Measurements from ENCODE around the gene ASCL3.
"Not testable (repeated sequence)": the region's sequence is repeated elsewhere in the genome, so short reads cannot be mapped to it uniquely, and the experiment has no call there.

ASCL3 gene, protein sequence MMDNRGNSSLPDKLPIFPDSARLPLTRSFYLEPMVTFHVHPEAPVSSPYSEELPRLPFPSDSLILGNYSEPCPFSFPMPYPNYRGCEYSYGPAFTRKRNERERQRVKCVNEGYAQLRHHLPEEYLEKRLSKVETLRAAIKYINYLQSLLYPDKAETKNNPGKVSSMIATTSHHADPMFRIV

DNA sequence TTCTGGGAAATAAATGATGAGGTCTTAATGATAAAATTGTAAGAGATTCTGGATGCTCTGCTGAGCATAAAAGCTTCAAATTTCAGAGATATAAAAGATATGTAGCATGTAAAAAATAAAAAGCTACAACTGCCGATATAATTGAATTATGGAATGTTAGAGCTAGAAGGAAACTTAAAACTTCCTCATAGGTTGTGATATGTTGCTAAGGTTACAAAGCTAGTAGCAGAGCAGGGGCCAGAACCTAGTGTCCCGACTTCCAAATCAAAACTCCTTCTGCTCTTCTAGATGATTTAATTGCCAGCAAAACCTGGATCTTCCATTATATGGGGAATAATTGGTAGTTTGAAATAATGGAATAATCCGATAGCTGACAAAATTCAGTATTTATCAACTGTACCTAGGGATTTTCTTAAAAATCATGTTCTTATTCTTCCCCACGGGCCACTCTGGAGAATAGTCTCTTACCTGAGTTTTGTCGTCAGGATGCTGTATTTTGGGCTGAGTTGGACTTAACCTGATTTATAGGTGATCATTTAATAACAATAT is at the start of gene ASCL3:
Gene ASCL3 (minus strand): TSS at position 499 of the 549 bp plus-strand sequence. CDS start 4,855 bp downstream, outside the sequence.
- DNase-seq (ENCODE audit: low spot score): no peak

DNA sequence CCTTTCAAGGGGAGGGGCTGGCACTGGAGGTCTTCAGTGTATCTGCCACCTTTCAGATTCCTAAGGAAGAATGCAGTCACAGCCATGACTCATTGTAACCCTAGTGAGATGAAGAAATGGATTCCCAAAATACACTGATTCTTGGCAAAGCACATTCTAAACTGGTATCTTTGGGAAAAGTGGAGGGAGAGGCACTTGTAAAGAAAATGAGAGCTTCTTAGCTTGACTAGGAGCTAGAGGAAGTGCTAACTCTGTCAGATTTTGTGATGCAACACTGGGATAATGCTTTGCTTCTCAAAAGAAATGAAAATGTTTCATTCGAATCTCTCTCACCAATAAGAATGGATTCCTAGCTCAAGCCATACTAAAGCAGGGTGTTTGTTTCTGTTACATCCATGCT is 46.6 kb upstream of the ASCL3 start:
- no peak for DNase-seq (ENCODE audit: low spot score)

DNA sequence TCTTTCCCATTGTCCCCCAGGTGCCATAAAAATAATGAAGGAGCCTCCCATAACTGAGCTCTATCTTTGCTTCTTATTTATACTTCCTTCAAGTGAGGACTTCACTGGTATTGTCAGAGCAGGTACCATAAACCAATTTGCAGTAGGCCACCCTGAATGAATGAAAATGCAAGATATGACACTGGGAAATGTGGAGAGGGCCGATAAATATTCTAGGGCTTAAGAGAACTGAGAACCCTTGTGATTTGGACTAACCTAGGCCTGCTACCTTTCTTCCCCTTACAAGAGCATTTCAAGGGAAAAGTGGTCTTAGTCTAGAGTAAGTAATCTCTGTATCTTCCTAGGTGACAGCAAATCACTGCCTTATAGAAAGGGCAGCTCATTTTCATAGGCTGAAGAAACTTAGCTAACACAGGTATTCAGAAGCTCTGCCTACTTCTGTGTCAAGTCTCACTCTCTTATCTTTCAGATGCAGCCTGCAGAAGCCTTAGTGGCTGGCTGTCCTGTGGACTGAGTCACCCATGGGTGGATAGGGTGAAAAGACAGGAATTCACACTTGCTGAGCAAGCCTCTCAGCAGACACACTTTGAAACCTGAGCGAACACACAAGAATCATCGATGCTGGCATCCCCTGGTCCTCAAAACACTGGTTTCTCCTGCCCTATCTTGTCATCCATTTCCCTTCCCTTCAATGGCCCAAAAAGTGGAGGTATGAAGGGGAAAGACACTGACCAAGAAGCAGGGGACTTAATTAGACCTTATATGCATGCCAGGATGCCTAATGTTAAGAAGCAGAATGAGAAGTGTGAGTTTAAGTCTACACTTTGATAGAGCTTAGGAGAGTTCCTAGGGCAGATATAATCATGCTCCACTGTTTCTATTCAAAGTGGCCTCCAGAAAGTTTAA is 45.8 kb upstream of the ASCL3 start:
- no peak for DNase-seq (ENCODE audit: low spot score)

DNA sequence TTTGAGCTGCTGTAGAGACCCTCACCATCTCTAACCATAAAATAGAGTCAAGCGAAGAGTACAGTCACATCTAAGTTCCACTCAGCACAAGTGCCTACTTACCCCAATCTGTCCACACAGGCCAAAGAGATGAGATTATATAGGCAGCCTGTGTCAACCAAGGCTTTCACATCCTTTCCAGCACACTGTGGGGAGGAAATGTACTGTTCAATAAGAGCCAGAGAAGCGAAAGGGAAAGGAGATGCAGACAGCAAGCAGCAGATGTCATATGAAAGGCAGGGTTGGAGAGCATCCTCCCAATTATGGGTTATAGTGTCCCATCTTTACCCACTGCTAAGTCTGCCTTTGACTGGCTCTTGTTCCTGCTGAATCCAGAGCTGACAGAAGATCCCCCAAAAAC is 44.6 kb upstream of the ASCL3 start:
- no peak for DNase-seq (ENCODE audit: low spot score)

DNA sequence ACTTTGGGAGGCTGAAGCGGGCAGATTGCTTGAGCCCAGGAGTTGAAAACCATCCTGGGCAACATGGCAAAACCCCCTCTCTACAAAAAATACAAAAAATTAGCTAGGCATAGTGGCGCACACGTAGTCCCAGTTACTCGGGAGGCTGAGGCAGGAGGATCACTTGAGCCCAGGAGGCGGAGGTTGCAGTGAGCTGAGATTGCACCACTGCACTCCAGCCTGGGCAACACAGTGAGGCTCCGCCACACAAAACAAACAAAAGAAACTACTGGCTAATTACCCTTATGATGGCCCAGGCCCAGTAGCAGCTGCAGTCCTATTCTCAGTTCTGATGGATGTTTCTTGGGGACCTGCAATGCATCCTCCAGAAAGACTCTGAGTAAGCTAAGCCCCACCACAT is 44.0 kb upstream of the ASCL3 start:
- DNase-seq (ENCODE audit: low spot score): not testable (repeated sequence)

DNA sequence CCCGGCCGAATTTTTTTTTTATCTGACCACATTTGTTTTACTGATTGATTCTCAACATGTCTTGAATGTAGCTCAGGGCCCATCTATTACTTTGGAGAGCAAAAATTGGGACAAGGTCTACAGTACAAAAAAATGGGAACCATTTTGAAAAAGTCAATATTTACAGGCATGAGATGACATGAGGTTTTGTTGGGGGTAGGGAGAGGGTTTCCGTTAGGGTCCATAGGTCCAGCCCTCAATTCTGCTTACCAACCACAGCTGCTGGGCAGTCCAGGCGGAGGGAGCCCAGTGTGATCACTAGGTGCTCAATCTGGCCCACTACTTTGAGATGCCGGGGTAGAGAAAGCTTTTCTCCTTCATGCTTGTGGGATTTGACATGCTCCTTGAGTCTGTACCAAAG is 42.6 kb upstream of the ASCL3 start:
- DNase-seq (ENCODE audit: low spot score): no peak

DNA sequence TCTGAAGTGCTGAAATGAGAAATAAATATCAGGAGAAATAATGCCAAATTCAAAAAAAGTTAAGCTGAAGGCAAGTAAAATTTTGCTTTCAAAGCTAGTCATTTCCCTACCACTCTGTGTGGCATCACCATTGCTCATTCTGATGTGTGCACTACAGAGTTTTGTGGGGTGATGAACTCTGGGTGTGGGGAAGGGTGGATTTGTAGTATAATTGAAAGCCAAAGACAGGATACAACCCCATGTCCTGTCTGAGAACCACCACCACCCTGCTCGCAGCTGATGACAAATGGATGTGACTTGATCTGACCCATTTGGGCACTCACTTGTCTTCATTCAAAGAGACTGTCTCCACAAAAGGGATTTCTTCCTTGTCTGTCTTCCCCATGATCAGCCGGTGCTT is 40.7 kb upstream of the ASCL3 start:
- no peak for DNase-seq (ENCODE audit: low spot score)

DNA sequence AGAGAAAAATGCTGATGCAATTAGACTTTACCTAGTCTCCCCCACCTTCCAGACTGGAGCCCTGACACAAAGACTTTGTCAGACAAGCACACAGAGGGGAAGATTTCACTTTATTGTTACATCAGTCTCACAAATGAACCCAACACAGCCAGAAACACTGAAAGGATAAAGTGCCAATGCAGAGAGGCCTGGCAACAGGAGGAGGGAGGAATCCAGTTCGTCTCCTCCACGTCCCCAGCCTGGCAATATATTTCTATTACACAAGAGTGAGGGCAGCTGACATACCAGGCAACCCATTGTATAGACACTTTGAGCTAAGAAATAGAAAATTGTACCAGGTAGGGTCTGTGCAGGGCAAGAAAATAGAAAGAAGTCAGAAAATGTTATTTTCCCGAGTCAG is 37.7 kb upstream of the ASCL3 start:
- DNase-seq (ENCODE audit: low spot score): no peak

DNA sequence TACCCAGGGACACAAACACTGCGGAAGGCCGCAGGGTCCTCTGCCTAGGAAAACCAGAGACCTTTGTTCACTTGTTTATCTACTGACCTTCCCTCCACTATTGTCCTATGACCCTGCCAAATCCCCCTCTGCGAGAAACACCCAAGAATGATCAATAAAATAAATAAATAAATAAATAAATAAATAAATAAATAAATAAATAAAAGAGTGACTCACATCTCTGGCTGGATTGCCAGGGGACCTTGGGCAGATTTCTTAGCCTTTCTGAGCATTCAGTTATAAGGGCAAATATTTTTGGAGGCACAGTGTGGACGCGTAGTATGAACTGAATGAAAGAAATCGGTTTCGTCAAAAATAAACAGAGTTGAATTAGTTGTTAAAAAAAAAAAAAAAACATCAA is 36.5 kb upstream of the ASCL3 start:
- DNase-seq (ENCODE audit: low spot score): not testable (repeated sequence)

DNA sequence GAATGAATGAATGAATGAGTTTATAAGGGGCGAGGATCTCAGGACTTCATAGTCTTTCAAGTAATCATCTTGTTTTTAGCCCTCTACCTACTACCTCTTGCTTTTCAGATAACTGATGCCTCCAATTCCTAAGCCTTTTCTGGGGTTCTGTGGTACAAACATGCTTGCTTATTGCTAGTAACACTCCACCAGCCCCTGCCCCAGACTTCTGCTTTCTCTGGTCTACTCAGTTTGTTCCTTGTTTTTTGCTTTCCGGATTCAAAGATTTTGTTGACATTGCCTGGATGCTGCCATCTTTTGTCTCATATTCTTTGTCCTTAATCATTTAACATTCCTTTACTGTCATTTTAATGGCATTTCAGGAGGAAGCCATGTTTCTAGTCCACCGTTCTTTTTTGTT is 30.3 kb upstream of the ASCL3 start:
- DNase-seq (ENCODE audit: low spot score): no peak

DNA sequence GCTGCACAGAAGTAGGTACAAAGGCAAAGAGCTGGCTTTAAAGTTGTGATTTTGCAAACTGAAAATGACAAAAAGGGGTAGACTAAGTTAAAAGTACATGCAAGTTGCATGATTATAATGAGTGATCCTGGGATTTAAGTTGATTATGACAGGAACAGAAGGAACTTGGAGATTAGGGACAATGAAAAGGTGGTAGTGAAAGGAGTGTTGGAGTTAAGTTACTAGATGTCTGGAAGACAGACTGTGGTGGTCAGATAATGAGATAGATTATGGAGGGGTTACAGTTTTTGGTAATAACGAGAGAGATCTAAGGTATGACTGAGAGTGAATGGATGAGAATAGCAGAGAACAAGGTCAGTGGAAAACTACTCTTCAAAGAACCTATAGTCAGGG is 29.1 kb upstream of the ASCL3 start:
- DNase-seq (ENCODE audit: low spot score): no peak

DNA sequence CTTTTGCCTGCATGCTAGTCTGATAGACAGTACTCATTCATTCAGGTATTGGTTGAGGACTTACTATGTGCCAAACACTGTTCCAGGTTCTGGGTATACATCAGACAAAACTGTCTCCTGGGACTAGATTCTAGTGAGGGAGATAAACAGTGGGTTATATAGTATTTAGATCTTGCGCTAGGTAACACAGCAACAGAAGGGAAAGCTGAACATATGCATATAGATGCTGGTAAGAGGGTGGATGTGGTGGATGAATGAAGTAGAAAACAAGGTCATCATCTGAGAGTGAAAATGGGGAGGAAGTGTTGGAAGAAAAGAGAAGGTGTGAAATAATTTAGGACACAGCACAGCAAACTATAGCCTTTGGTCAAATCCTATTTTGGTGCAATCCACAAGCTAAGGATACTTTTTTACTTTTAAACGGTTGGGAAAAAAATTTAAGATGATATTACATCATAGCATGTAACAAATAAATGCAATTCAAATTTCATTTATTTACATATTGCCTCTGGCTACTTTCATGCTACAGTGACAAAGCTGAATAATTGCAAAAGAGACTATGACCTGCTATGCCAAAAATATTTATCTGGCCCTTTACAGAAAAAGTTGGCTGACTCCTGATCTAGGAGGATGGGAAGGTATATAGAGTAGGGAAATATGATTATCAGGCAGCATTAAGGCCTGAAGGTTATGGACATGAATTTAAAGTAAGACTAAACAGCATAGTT is 28.5 kb upstream of the ASCL3 start:
- no peak for DNase-seq (ENCODE audit: low spot score)

DNA sequence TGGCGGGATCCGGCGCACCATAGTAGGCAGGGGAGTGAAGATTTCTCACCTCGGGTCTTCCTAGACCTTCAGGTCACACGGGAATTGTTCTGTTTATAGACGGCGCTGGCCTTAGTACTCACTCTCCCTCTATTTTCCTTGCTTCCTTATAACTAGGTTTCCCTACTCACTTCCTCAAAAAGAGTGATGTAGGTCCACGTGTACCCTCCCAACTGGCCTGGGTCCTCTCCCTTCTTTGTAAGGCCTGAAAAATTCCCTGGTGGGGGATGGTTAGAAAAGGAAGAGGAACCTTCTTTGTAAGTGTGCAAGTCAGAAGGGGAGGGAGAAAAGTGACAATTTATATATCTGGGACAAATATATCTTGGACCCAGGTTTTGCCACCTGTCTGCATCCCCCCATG is 24.4 kb upstream of the ASCL3 start:
- no peak for DNase-seq (ENCODE audit: low spot score)

DNA sequence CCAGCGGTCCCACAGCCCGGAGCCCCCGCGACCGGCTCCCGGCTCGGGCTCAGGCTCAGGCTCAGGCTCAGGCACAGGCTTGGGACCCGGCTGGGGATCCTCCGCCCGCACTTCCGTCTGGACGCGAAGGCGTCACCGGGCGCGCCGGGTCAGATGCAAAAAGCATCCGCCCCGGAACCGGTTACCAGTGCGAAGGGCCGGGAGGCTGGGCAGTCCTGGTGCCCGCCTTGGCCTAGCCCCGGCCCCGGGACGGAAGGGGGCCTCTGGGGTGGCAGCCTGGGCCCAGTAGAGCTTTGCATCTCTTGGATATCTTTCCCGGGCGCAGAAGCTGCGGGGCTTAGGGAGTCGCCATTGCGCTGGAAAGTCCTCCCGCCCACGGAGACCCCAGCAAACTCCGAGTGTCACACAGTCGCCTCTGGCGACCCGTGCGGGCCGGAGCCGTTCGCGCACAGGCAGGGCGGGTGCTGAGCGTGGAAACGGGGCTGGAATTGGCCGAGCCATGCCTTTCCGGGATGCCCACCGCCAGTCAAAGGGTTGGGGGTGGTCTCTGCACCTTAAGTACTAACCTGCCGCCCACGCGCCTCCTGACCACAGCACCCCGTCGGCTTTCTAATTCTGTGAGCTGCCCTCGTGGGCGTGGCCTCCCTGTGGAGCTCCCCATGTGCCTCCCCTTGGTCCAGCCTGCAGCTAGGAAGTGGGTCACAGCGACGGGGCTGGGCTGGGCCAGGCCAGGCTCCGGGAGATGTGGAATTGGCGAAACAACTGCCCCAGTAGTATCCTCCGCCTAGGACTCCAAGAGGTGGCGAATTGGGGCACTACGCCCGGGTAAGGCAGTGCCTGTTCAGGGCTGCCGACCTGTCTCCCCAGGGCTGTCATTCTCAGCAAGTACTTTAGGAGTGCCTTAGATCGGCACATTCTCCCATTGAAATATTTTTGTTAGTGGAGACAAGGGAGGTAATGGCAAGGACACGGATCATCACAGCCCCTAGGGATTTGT is 21.8 kb upstream of the ASCL3 start, which contains the start of gene TMEM9B:
Gene TMEM9B (minus strand): TSS at position 119 of the 997 bp plus-strand sequence. CDS start 129 bp downstream, outside the sequence.
- peak; percentile 94 for DNase-seq (ENCODE audit: low spot score)

DNA sequence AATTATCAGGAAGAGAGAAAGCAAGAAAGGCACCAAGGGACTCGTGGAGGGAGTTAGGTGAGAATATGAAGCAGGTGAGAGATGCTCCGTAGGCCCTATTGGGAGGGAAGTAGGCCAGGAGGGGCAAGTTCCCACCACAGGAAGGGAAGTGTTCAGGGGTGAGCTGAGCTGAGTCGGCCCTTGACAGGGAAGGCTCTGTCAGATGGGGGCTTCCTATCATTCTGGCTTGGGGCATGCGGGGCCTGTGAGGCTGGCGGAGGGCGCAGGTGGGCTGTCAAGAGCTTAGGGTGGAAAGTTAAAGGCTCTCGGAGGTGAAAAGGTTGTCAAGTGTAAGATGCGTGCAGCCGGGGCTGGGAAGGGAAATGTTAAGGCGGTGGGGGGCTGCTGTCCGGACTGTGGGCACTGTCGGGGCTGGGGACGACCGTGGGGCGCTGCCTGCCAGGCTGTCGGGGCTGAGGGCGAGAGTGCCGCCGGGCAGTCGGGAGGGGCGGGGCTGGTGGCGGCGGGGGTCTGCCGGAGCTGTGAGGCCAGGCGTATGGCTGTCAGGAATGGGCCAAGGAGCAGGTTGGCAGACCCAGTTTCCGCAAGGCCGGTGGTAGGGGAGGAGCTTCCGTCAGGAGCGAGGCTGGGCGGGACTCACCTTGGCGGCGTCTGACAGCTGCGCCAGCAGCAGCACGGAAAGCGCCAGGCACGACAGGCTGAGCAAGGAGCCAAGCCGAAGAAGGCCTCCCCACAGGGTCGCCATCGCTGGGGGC is 20.9 kb upstream of the ASCL3 start:
- peak; percentile 83 for DNase-seq (ENCODE audit: low spot score)

DNA sequence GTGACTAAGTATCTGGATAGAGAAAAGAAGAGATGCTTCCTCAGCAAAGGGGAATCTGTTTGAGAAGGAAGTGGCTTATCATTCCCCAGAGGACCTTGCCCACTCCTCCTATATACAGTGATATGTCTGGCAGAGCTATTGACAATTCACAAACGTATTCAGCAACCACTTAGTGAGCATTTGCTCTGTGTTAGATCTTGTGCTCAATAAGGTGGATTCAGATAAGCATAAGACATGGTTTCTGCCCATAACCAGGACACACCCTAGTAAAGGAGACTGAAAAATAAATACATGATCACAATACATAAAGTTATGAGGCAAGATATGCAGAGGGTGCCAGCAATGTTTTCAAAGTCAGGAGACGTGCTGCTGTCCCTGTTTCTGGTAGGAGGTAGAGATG is 20.0 kb upstream of the ASCL3 start:
- no peak for DNase-seq (ENCODE audit: low spot score)

DNA sequence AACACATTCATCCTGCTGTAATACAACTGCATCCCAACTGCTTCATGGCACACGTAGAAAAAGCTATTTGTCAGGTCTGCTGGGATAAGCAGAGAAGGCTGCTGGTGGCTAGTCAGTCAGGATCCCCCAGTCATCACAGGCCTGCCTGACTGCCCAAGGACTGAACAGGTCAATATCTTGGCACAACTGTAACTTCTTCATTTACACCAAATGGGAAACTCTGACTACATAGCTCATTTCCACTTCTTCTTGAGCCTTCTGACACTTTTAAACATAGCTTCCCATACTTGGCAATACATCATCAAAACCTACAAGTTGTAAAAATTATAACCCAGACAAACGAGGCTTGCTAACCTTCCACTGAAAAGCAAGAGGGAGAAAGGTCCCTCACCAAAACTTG is 18.6 kb upstream of the ASCL3 start:
- DNase-seq (ENCODE audit: low spot score): no peak

DNA sequence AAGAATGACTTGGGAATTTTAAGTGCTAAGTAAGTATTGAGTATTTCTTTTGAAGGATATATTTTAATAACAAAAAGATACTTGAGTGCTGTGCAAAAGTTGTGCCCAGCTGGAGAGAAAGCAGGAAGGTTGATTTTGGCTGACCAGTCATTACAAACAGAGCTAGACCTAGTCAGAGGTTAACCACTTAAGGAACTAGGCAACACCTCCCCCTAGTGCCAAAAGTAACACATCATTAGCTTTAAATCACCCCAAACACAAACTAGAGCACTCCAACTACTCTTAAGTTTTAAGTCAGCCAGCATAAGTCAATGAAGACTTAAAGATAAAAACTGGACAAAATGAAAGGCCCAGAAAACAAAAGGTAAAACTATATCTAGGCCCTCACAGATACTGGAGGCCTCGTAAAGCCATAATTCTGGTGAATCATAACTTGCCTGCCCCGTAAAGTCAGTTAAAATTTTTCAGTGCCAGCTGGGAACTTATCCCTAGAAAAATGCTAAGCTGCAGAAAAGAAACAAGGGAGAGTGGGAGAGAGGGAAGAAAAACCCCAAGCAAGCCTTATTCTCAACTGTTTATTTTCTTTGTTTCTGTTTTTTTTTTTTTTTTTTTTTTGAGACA is 16.8 kb upstream of the ASCL3 start:
- peak; percentile 75 for DNase-seq (ENCODE audit: low spot score)

DNA sequence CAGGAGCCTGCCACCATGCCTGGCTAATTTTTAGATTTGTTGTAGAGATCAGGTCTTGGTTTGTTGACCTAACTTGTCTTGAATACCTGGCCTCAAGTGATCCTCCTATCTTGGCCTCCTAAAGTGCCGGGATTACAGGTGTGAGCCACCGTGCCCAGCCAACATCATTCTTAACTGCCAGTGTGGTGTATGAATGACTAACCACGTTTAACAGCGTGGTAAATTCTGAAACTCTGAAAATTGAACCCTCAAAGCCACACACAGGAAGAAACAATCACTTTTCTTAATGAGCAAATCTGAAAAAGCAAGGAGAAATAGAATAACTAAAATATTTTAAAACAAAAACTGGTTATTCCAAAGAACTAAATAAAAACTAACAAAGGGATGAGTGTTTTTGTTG is 14.0 kb upstream of the ASCL3 start:
- no peak for DNase-seq (ENCODE audit: low spot score)

DNA sequence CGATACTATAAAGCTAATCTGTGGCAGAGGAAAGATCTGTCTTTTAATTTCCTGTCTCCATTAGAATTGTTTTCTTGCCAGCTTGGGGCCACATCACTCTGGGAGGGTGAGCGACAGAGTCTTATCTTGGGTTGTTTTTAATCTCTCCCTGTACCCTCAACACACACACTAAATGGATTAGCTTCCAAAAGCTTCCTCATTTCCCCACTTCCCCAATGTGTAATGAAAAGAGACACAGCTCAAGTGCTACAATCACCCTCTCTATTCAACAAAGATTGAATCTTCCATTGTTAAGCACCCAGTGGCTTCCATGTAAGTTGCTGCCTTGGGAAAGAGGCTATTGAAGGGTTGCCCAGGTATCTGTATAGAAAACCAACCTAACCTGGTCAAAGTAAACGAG is 6.1 kb upstream of the ASCL3 start:
- DNase-seq (ENCODE audit: low spot score): no peak

All from SW480 (cell line).